ENCODE measurements around the gene SRGAP2B. TPM values are rescaled to one million over a fixed set of nuclear protein-coding genes. Genes with fewer than 3 reads are reported as not detected.
"Not testable (repeated sequence)": the region's sequence is repeated elsewhere in the genome, so short reads cannot be mapped to it uniquely, and the experiment has no call there.

SRGAP2B gene
- total and polyA plus RNA-seq, 10 of the 15 experiments (the other 5 are each of a cell fraction or from before 2014, with no cell fraction given), result 1.2 to 8.9 (median 3.0) TPM

DNA sequence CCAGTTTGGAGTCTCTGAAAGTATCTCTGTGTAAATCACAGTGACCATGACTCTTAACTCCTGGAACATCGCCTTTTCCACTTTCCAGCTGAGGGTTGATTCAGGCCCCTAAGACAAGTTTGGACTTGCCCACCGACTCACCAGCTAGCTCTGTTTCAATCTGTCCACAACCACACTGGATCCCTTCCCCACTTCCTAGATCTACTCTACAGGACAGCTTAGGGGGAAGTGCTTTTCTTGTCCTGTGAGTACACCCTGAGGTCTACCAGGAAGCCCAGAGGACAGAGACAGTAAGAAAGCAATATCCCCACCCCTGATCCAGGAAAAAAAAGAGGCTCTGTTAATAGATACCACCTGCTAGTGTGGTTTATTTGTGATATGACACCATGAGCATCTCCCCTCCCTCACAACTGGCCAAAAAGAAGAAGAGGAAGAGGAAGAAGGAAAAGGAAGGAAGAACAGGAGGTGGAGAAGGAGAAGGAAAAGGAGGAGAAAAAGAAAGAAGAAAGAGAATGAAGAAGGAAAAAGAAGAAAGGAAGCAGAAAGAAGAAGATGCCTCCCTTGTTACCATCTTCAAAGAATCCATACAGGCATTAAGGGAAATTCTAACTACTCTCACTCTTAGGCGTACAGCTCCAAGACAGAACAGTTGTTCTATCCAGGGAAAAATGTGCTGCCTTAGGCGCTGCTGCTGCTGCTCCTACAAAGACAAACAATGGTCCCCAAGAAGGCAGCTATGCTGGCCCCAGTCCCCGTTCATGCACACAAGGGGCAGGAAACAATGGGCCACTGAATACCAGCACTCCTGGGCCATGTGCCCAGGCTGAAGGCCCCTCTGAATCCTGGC is 96.8 kb downstream of the SRGAP2B start:
- H3K79me2 ChIP-seq (ENCODE audit: control insufficient read depth, insufficient read depth, low read length); intact Hi-C loops (cut with micrococcal nuclease; ENCODE audit: unreplicated experiment); H3K9ac ChIP-seq (ENCODE audit: control insufficient read depth, insufficient read depth, low read length); H3K4me3 ChIP-seq; H4K20me1 ChIP-seq (ENCODE audit: control insufficient read depth, insufficient read depth); H3K4me1 ChIP-seq (ENCODE audit: control insufficient read depth, insufficient read depth, low read length); in situ Hi-C loops (cut with MboI); FAIRE-seq; DNase-seq (ENCODE audit: low read depth, low spot score); BruUV-seq (replicated peaks); ATAC-seq; H2AFZ ChIP-seq (ENCODE audit: control insufficient read depth, low read depth, low read length); H3K27me3 ChIP-seq (replicated peaks in 1 of 2; ENCODE audit: control insufficient read depth in 2 of 2, insufficient read depth in 2 of 2, low read length in 1 of 2); H3K9me3 ChIP-seq (replicated peaks; ENCODE audit: control insufficient read depth, insufficient read depth, low read length); POLR2A ChIA-PET; H3K27ac ChIP-seq (ENCODE audit: control insufficient read depth, insufficient read depth); RAD21 ChIA-PET (ENCODE audit: unreplicated experiment); H3K36me3 ChIP-seq (ENCODE audit: control insufficient read depth in 2 of 2, insufficient read depth in 2 of 2, low read length in 1 of 2); SMC1A ChIA-PET (ENCODE audit: uncharacterized antibody, unreplicated experiment); CTCF ChIA-PET; H3K4me2 ChIP-seq (ENCODE audit: control insufficient read depth, insufficient read depth): not testable (repeated sequence)
- WGBS (ENCODE audit: insufficient coverage, insufficient replicate concordance, low lambda C conversion rate, missing lambda C conversion rate), result 82% methylated on average over 3 of the region's 5 CpGs

GRCh38 chr1:144995833-144996410 is 99.2 kb downstream of the SRGAP2B start:
- DNase-seq (ENCODE audit: low read depth, low spot score); FAIRE-seq; H3K79me2 ChIP-seq (ENCODE audit: control insufficient read depth, insufficient read depth, low read length); H3K4me1 ChIP-seq (ENCODE audit: control insufficient read depth, insufficient read depth, low read length); intact Hi-C loops (cut with micrococcal nuclease; ENCODE audit: unreplicated experiment); SMC1A ChIA-PET (ENCODE audit: uncharacterized antibody, unreplicated experiment); in situ Hi-C loops (cut with MboI); H3K4me2 ChIP-seq (ENCODE audit: control insufficient read depth, insufficient read depth); H3K9me3 ChIP-seq (replicated peaks; ENCODE audit: control insufficient read depth, insufficient read depth, low read length); ATAC-seq; CTCF ChIA-PET; H2AFZ ChIP-seq (ENCODE audit: control insufficient read depth, low read depth, low read length); RAD21 ChIA-PET (ENCODE audit: unreplicated experiment); H3K4me3 ChIP-seq; H3K36me3 ChIP-seq (ENCODE audit: control insufficient read depth in 2 of 2, insufficient read depth in 2 of 2, low read length in 1 of 2); H4K20me1 ChIP-seq (ENCODE audit: control insufficient read depth, insufficient read depth); H3K9ac ChIP-seq (ENCODE audit: control insufficient read depth, insufficient read depth, low read length); POLR2A ChIA-PET; BruUV-seq (replicated peaks); H3K27me3 ChIP-seq (replicated peaks in 1 of 2; ENCODE audit: control insufficient read depth in 2 of 2, insufficient read depth in 2 of 2, low read length in 1 of 2); H3K27ac ChIP-seq (ENCODE audit: control insufficient read depth, insufficient read depth): not testable (repeated sequence)

DNA sequence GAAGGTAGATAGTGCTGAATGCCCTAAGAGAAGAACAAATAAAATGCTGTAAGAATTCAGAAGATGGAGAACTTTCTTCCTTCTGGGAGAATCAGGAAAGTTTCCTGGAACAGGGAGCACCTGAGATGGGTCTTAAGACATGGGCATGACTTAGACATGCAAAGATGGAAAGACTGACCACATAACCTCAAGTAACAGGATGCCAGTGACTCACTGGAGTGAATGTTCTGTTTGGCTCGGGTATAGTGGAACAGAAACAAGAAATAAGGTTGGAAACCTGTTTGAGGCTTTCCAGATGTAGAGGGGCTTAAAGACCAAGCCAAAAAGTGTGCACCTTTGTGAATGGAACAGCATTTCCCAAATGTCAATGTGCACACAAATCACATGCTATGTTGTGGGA is 102.2 kb downstream of the SRGAP2B start:
- RAD21 ChIA-PET (ENCODE audit: unreplicated experiment); H3K4me2 ChIP-seq (ENCODE audit: control insufficient read depth, insufficient read depth); H3K4me1 ChIP-seq (ENCODE audit: control insufficient read depth, insufficient read depth, low read length); H3K27me3 ChIP-seq (replicated peaks in 1 of 2; ENCODE audit: control insufficient read depth in 2 of 2, insufficient read depth in 2 of 2, low read length in 1 of 2); intact Hi-C loops (cut with micrococcal nuclease; ENCODE audit: unreplicated experiment); H3K36me3 ChIP-seq (ENCODE audit: control insufficient read depth in 2 of 2, insufficient read depth in 2 of 2, low read length in 1 of 2); H3K9me3 ChIP-seq (replicated peaks; ENCODE audit: control insufficient read depth, insufficient read depth, low read length); DNase-seq (ENCODE audit: low read depth, low spot score); POLR2A ChIA-PET; BruUV-seq (replicated peaks); ATAC-seq; H4K20me1 ChIP-seq (ENCODE audit: control insufficient read depth, insufficient read depth); SMC1A ChIA-PET (ENCODE audit: uncharacterized antibody, unreplicated experiment); in situ Hi-C loops (cut with MboI); CTCF ChIA-PET; H3K9ac ChIP-seq (ENCODE audit: control insufficient read depth, insufficient read depth, low read length); H3K79me2 ChIP-seq (ENCODE audit: control insufficient read depth, insufficient read depth, low read length); H3K27ac ChIP-seq (ENCODE audit: control insufficient read depth, insufficient read depth); FAIRE-seq; H2AFZ ChIP-seq (ENCODE audit: control insufficient read depth, low read depth, low read length); H3K4me3 ChIP-seq: not testable (repeated sequence)
- 31% methylated on average over 1 of the region's 1 CpG for WGBS (ENCODE audit: insufficient coverage, insufficient replicate concordance, low lambda C conversion rate, missing lambda C conversion rate)

- H2AFZ ChIP-seq (ENCODE audit: control insufficient read depth, low read depth, low read length); BruUV-seq (replicated peaks); SMC1A ChIA-PET (ENCODE audit: uncharacterized antibody, unreplicated experiment); H3K4me2 ChIP-seq (ENCODE audit: control insufficient read depth, insufficient read depth); ATAC-seq; in situ Hi-C loops (cut with MboI); CTCF ChIA-PET; H3K27me3 ChIP-seq (replicated peaks in 1 of 2; ENCODE audit: control insufficient read depth in 2 of 2, insufficient read depth in 2 of 2, low read length in 1 of 2); FAIRE-seq; H3K79me2 ChIP-seq (ENCODE audit: control insufficient read depth, insufficient read depth, low read length); H3K27ac ChIP-seq (ENCODE audit: control insufficient read depth, insufficient read depth); RAD21 ChIA-PET (ENCODE audit: unreplicated experiment); H3K36me3 ChIP-seq (ENCODE audit: control insufficient read depth in 2 of 2, insufficient read depth in 2 of 2, low read length in 1 of 2); H3K9me3 ChIP-seq (replicated peaks; ENCODE audit: control insufficient read depth, insufficient read depth, low read length); POLR2A ChIA-PET; H3K4me3 ChIP-seq; intact Hi-C loops (cut with micrococcal nuclease; ENCODE audit: unreplicated experiment); H3K4me1 ChIP-seq (ENCODE audit: control insufficient read depth, insufficient read depth, low read length); DNase-seq (ENCODE audit: low read depth, low spot score); H3K9ac ChIP-seq (ENCODE audit: control insufficient read depth, insufficient read depth, low read length); H4K20me1 ChIP-seq (ENCODE audit: control insufficient read depth, insufficient read depth): not testable (repeated sequence)
- 98% methylated on average over 11 of the region's 29 CpGs for WGBS (ENCODE audit: insufficient coverage, insufficient replicate concordance, low lambda C conversion rate, missing lambda C conversion rate)
Observed at GRCh38 chr1:144990611-144991010, 104.5 kb downstream of the SRGAP2B start.

All from GM12878 (cell line).